RPMI8226 (cell line): ENCODE data around the gene PBRM1.

Experiments
- DNase-seq: peaks from one replicate; pipeline ENCODE4 v3.0.0-alpha.2; 2015

The PBRM1 gene

DNA sequence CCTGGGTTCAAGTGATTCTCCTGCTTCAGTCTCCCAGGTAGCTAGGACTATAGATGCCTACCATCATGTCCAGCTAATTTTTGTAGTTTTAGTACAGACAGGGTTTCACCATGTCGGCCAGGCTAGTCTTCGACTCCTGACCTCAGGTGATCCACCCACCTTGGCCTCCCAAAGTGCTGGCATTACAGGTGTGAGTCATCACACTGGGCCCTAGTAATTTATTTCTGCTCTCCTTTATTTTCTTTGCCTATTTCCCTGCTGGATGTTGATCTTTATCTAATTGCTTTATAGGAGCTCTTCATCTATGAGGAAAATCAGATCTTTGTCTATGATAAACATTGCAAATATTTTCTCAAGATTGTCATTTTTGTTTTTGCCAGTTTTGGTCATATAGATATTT, 117.6 kb downstream of the PBRM1 start:
- DNase-seq: no peak

DNA sequence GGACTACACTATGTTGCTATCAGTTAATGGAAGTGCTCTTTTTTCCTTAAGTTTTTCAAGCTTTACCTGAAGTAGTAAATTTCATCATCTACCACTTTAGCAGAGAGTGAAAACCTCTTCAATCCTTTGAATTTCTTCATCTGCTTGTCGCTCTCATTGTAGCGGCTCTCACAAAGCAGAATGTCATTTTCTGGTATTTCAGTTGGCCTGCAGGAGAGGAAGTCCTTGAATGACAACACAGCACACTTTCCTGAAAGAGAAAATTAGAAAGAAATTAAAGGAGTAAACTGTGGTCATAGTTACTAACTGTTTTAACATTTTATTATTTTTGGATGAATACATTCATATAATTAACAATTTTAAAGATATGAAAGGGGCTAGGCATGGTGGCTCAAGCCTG, 121.7 kb downstream of the PBRM1 start:
- no peak for DNase-seq

DNA sequence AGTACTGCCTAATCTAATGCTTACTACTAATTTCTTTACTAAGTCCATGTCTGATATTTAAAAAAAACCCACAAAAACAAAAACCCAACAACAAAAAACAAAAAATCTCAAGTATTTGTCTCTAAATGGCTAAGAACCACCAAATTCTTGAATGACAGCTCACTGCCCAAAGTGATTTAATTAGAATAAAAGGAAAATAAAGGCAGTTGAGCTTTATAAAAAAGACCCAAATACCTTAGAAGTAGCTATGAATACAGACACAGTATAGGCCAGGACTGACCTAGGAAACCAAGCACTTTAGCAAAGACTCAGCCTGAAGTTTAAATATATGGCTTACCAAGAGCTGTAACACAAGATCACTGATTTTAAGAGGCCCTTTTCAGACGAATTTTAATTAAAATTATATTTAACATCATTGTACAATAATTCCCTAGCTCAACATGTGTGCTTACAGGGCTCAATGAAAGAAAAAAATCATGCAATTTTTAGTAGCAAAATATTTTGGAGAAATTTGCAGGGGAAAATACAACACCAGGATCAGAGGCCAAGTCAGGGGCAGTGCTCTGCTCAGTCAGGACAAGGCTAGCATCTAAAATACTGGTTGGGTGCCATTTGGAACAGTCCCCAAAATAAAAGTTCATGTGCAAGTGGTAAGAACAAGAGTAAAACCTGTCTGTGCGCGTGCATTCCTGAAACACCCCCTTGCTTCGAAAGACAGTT, 124.5 kb downstream of the PBRM1 start:
- DNase-seq: no peak

DNA sequence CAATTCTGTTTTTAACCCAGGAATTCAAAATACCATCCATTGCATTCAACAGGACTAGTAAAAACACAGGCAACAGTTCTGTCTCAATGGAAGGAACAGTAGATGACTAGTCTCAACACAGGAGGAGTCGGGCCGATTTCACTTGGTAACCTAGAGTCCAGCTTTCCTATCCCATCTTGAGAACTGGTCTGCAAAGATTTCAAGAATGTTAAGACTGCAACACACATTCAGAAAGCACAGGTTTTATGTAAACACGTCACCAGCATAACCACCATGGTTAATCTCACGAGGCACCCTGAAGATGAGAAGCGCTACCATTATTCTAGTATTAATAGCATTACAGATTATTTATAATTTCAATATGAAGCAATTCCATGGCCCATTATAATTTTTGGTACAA, 127.3 kb downstream of the PBRM1 start:
- no peak for DNase-seq

DNA sequence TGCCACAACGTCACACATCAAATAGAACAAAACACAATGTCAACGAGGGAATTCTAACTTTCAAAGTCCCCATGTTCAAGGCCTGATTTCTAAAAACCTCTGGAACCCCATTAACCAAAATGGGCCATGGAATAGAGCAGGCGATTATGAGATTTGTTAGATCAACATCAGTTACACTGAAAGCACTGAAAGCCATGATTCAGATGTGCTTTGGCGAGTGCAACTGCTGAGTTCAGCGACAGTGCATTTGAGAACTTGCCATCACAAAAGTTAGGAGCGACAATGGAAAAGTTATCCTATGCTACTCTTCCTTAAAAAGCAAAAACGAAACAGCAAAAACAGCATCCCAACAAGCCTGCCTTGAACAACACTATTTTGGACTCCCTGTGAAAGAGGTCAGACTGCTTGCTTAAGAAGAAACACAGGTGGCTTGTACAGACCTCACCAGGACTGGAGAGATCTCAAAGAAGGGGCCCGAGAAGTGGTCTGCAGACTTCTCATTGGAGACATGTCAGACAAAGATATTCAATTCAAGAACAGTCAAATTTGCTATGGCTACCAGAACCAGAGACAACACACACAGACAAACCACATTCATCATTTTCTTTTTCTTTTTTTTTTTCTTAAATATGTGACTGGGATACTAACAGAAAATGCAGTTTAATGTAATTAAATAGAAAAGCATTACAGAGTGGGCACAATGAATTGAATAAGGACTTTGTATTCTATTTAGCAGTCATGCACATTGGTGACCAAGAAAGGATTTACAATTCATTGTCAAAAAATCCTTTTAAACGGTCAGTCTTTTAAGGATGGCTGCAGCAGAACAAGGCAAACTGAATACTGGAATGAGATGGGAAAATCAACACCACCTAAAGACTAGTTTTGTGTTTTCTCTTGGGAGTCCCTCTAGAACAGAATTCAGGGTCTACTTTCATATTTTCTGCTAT, 128.4 kb downstream of the PBRM1 start:
- no peak for DNase-seq

DNA sequence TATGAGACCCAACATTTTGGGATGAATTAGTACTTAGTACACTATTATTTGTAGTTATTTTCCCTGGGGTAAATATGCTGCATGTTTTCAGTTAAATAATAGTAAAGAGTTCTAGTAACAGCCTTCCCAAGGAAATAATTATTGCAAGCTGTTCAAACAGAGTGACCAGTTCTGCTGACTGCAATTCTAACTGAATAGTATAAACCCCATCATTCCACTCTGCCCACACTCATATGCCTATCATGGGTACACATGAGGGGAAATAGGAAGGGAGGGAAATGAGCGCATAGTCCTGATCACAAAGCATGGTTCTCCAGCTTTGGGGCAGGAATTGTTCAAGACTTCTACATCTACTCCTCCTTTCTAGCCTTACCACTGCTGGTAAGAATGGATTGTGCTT, 130.7 kb downstream of the PBRM1 start:
- DNase-seq: no peak

DNA sequence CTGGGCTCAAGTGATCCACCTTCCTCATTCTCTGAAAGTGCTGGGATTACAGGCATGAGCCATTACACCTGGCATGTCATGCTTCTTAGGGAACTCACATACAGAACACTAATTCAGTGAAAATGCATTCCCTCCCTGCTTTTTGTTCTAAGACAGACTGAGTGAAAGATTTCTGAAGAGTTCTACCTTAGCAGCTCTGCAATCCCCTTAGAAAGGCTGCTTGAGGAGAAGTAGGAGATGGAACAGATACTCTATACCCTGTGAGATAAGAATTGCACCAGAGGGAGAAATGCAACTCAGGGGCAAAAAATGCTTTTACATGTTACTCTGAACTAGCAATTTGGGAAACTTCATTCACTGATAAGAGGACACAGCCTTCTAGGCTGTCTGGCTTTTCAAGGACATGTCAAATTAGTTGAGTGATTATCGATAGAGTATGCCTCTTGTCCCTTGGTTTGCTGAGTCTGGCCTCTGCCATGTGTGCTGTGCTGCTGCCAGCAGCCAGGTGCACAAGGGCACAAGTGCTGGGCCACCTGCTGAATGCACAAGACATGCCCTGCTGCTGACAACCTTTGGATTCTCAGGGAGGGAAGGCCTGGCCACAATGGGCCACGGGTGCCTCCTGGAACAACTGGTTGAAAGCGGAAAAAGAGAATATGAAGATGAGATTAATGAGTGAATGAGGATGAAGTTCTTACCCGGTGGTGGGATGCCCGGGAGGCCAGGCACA, 131.5 kb downstream of the PBRM1 start:
- DNase-seq: no peak

DNA sequence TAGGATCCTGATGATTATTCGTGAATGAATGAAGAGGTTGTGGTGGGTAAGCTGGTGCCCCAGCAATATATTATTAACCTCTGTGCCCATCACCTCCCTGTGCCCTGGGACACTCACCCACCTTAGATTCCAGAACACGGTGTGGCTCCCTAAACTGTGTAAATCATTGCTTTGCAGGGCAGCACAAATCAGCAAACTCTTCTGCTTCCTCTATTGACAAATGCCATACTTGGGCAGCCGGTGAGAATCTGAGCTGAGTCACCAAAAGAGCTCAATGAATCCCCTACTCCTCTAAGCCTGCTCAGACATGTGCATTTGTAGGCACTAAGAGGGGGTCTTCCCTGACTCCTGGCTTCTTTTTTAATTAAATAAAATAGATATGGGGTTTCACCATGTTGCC, 133.6 kb downstream of the PBRM1 start:
- DNase-seq: no peak

DNA sequence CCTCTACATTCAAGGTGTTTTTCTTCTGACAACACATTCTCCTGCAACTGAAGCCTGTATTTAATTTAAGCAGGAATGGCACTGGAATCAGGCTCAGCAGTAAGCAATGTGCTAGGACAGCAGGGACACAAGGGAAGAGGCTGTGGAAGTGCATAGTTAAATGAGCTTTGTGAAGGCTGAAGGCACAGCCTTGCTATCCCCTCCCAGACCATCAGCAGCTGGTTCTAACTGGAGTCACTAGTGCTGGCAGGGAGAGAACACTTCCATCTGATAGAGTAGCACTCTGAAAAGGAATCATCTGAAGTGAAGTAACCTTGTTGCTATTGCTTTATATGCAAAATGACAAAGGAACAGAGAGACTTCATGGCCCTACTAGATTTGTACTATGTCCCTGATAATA, 134.6 kb downstream of the PBRM1 start:
- no peak for DNase-seq

DNA sequence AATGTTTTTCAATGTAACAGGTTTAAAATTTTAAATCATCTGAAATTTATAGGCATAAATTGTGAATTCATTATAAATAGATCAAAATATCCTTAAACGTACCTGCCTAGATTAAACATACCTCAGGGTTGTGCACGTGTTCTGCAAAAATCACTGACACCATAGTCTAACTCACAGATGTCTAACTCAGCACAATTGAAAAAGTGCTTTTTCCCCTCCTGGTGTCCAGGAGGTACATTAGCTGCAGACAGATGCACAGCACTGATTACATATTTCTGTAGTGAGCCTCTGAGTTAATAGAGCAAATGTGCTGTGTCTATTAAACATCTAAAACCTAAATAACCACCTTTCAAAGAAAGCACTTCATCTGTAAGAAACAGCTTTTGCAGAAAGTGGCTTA, 138.6 kb downstream of the PBRM1 start:
- no peak for DNase-seq

DNA sequence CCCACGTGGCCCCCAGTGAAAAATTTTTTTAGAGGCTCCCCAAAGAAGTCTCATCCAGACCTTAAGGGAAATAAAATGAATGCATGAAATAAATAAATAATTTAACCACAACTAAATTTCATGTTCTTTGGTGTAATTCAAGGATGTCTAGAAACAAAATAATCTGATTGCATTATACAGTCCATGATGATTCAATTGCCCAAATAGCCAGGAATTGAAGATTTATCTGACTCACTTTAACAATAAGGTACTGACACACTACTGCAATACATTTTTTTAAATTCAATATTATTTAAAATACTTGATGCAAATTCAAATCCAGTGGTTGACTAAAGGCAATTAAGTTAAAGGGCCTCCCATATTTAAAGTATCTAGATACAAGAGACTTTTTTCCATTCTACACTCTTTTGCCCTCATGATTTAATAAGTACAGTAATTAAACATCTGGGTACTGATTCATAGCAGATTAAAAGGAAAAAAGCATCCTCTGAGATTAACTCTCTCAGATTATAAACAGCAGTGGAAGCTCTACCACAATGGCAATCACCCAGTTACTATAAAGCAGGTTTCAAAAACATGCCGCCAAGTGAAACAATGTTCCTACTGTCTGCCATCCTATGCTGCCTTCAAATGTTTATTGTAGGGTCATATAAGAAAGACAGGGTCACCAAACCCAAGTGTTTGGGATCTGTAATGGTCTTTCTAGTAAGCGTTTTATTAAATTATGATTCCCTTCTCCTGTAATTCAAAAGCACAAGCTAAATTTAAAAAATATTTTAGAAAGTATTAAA, 139.4 kb downstream of the PBRM1 start:
- no peak for DNase-seq

DNA sequence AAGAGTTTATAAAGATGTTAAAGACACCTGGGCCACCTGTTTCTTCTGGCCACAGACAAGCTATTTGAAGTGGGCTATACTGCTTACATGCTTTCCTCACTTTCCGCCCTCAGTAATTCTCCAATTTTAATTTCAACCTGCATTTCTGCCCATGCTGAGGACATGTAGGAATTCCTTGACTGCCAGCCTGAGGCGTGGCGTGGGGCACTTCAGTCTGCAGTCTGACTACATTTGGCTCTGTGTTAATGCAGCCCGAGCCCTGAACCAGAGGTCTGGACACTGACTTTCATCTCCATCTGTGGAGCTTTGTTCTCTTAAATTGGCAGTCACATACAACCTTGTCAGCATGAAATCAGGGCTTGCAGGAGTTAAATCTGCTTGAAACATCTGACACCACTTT, 140.8 kb downstream of the PBRM1 start:
- DNase-seq: no peak

DNA sequence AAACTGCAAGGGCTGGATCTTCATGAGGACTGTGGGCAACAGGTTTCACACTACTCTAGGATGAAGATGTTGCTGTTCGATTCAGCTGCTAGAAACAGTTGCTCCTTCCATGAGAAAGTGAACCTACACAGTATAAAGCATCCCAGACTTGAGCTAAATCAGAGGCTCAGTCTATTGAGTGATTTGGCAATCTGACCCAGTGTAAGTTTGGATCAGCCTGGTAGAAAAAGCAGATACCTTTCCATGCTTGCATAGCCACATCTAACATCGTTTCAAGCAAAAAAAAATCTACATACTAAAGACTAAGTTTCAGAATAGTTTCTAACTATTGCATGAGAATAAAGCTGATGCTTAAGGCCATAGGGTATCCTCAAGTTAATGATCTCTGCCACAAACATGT, 144.7 kb downstream of the PBRM1 start:
- no peak for DNase-seq

DNA sequence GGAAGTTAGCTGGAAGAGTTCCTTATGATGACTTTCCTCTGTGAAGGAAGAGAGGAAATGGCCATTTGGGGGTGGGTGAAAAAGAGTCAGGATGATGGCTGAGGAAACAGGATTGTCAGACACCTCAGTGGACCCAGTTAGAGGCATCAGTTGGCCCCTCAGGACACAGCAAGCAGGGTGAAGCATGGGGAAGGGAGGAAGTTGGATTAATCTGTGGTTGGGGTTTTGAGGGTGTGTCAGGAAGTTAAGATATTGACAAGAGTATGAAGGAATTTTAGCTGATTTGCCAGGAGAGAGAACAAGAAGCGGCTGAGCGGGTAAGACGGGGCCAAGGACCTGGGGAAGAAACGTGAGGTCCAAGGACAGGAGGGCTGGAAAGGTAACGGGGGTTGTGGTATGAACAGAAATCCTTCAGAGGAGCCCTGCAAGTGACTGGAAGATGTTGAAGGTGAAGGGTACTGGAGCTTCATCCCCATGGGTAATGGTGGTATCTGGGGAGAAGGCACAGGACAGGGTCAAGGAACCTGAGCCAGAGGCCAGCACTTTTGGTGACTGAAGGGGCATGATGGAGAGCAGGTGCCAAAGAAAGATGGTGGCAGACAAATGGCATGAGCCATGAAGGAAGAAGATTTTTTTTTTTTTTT, 146.6 kb downstream of the PBRM1 start:
- DNase-seq: no peak

DNA sequence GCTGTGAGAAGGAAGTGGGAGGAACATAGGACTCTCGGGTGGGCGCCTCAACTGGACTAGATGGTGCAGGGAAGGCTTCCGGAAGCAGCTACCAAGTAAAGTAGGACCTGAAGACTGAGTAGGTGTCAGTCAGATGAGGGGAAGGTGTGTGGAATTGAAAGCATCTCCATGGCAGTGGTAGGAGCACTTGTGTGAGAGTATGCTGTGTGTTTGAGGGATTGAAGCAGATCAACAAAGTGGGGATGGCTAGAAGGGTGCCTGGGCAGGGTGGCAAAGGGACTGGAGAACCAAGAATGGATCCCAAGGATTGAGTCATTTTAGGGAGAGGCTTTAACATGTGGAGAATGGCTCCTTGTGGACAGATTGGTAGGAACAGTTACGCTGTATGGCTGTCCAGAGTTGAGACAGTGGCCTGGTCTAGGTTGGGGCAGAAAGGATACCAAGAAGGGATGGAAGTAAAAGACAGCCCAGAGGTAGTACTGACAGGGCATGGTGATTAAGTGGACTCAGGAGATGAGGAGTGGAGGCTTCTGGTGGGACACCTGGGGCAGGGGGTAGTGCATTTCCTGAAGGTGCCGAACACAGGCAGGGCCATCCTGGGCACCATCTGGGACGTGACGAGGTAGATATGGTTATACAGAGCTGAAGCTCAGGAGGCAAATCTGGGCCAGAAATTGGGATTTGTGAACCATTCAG, 147.8 kb downstream of the PBRM1 start:
- DNase-seq: no peak

DNA sequence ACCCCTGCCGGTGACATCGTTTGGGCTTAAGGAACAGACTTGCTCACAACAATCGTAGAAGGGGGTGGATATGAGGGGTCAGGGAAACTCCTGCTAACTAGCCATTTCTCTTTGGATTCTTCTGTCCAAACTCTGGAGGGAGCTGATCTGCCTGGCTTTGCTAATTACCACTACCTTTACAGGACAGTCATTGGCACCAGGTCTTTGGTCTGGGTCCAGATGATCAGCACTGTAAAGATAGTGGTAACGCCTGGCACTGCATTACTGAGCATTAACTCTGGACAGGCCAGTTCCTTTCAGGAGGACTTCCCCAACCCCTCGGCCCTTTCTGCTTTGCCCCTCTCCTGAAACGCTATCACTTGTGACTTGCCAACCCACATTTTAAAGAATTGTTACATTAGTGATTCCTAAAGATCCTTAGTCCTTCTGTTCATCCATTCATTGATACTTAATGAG, 148.5 kb downstream of the PBRM1 start:
- no peak for DNase-seq

DNA sequence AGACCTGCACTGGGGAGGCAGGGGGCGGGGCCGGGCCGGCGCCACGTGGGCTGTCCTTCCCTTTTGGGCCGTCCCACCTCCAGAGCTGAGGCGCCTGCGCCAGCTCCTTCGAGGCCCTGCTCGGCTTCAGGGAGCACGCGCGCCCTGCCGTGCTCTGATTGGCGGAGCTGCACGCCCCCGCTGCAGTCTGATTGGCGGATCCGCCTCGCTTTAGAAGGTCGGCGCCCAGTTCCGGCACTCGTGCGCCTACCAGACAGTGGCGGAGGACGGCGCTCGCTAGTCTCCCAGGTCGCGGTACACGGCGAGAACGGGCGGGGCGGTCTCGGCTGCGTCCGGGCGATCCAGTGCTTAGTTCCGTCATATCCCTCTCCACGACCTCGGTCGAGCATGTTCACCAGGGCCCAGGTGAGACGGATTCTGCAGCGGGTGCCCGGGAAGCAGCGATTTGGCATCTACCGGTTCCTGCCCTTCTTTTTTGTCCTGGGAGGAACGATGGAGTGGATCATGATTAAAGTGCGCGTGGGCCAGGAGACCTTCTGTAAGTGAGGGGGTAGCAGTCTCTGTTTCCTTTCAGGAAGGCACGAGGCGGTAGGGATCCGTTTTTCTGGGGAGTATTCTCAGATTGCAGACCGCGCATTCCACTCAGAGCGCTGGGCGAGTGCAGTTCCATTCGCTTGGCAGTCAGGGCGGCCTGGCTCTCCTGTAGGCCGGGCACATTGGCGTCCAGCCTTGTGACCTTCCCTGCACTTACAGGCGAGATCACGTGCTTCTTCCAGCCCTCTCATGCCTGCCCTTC, 149.1 kb downstream of the PBRM1 start, which contains the start of gene UQCC5:
Gene UQCC5, plus strand, starts transcription at position 237 of the 796 bp plus-strand sequence. Its CDS starts 151 bp downstream, at position 388.
- peak; percentile 99 for DNase-seq

DNA sequence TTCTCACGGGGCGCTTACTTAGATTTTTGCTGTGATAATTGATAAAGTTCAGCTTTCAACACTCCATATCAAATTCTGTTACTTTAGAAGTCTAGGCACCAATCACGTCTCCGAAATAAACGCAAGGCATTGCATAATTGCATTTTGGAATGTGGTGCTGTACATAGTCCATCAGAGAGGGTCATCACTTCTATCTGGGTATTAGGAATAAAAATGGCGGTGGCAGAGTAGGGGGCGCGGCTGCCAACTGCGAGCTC, 149.7 kb downstream of the PBRM1 start:
- DNase-seq: no peak

DNA sequence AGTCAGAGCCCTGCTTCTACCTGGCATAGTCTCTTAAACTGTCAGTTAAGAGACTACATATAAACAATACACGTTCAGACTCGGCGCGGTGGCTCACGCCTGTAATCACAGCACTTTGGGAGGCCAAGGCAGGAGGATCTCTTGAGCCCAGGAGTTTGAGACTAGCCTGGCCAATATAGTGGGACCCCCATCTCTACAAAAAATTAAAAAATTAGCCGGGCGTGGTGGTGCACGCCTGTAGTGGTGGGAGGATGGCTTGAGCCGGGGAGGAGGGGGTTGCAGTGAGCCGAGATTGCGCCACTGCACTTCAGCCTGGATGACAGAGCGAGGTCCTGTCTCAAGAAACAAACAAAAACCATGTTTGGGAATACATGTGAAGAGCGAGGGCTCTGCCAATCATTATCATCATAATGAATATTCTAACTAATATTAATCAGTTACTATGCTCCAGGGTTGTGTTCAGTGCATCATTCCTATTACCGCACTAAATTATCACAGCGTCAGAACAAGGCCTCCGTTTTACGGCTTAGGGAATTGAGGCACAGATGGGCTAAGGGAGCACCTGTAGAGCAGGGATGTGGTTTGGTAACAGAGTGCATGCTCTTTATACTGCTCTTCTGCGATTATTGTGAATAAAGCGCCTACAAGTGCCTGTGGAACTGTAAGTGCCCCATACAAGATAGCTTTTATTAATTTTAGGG, 150.2 kb downstream of the PBRM1 start:
- no peak for DNase-seq
